SU-DHL-6 (cell line): Measurements from ENCODE around the gene ALOX5AP.

ENCODE experiments used
- H2AFZ ChIP-seq: fragments of 200-600 bp; sonication (generic); 2 replicates; pipeline ENCODE4 v1.6.1; 2014; ENCODE audit warnings: low read depth, mild to moderate bottlenecking, moderate library complexity, mixed read lengths, antibody characterized with exemption, low read length; ENCODE audit not compliant: severe bottlenecking
- H3F3A ChIP-seq: fragments of 200-600 bp; shearing (Covaris generic); 2 replicates; pipeline ENCODE4 v1.6.0; 2016; ENCODE audit warnings: antibody characterized with exemption, mild to moderate bottlenecking; ENCODE audit not compliant: insufficient read depth
- H3K27ac ChIP-seq: fragments of 200-600 bp; sonication (generic); 2 replicates; pipeline ENCODE4 v1.5.1; 2016; ENCODE audit warnings: low read depth, mild to moderate bottlenecking, low read length, moderate library complexity, mixed read lengths
- H3K27me3 ChIP-seq: fragments of 200-600 bp; sonication (generic), shearing (Covaris generic); 2 replicates; pipeline ENCODE4 v1.6.0; 2014; ENCODE audit warnings: mild to moderate bottlenecking, low read length
- H3K36me3 ChIP-seq: fragments of 200-600 bp; sonication (generic); 2 replicates; pipeline ENCODE4 v1.6.1; 2014; ENCODE audit warnings: mild to moderate bottlenecking, low read length, mixed read lengths
- H3K4me2 ChIP-seq: fragments of 300-600, 200-600 bp; shearing (Covaris generic), sonication (generic); 2 replicates; pipeline ENCODE4 v1.6.0; 2014; ENCODE audit warnings: low read length, low read depth, mild to moderate bottlenecking; ENCODE audit not compliant: poor library complexity, severe bottlenecking
- H3K4me3 ChIP-seq: fragments of 200-600 bp; sonication (generic); 2 replicates; pipeline ENCODE4 v1.5.1; 2014; ENCODE audit warnings: antibody characterized with exemption, low read length, mild to moderate bottlenecking, mixed read lengths; ENCODE audit not compliant: insufficient read depth, poor library complexity, severe bottlenecking
- H3K79me2 ChIP-seq: fragments of 200-600 bp; sonication (generic); 2 replicates; pipeline ENCODE4 v1.6.1; 2014; ENCODE audit warnings: mild to moderate bottlenecking, low read length, moderate library complexity; ENCODE audit not compliant: insufficient read depth
- H3K9ac ChIP-seq: fragments of 200-600 bp; sonication (generic); 2 replicates; pipeline ENCODE4 v1.7.0; 2014; ENCODE audit warnings: mild to moderate bottlenecking, low read length
- H3K9me2 ChIP-seq: fragments of 200-600 bp; sonication (generic); replicated peaks from 2 replicates; pipeline ENCODE4 v1.6.1; 2014; ENCODE audit warnings: low read length; ENCODE audit not compliant: insufficient read depth
- H3K9me3 ChIP-seq: fragments of 200-600 bp; sonication (generic); 2 replicates; pipeline ENCODE4 v1.6.1; 2014; ENCODE audit warnings: low read length, mixed read lengths; ENCODE audit not compliant: insufficient read depth
- H4K20me1 ChIP-seq: fragments of 200-600 bp; sonication (generic); 2 replicates; pipeline ENCODE4 v1.6.1; 2014; ENCODE audit warnings: low read depth, mild to moderate bottlenecking, antibody characterized with exemption, low read length, moderate library complexity, mixed read lengths
- EZH2phosphoT487 ChIP-seq: fragments of 200-600 bp; sonication (generic), shearing (Covaris generic); conservative IDR thresholded peaks from 2 replicates; pipeline ENCODE4 v1.6.1; 2018; ENCODE audit warnings: mild to moderate bottlenecking, antibody characterized with exemption, low read length, moderate library complexity, mixed read lengths
- TF ChIP-seq, protein P1 (sequence below): fragments of 200-600 bp; sonication (generic); IDR thresholded peaks from one replicate; pipeline ENCODE4 v1.5.1; 2017; ENCODE audit warnings: antibody characterized with exemption, mild to moderate bottlenecking, low read length, moderate library complexity; ENCODE audit not compliant: insufficient read depth, poor library complexity, severe bottlenecking

ALOX5AP gene

DNA sequence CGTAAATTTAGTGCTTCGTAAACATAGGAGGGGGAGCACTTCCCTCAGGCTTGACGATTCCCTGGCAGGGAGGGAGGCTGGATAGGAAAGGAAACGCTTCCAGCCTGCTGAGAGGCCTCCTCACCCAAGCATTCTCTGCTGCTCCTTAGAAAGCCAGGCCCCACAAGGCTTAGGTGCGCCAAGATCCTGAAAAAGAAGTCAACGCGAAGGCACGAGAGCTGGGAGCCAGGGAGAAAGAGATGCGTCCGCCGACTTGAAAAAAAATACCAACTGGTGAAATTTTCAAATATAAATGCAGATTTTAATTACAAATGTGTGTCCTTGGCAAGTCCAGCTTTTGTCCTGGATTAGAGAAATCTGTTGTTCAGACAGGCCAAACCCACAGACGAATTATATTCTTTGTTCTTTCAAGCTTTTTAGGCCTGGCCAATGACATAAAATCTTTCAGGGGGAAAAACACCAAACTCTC lies 64.0 kb downstream of the ALOX5AP start:
- Histone ChIP-seq H3K9me3 (no peaks in the 10 kb centered on the region), H3K27ac (no peak overlapping the region), H2AFZ (no peak overlapping the region), H3K4me2 (no peak overlapping the region), H3K9me2 (no peaks in the 10 kb centered on the region), H4K20me1 (no peaks in the 10 kb centered on the region), H3K36me3 (no peaks in the 10 kb centered on the region), H3F3A (no peaks in the 10 kb centered on the region), H3K27me3 (no peaks in the 10 kb centered on the region), H3K4me3 (no peak overlapping the region), H3K79me2 (no peaks in the 10 kb centered on the region), H3K9ac (no peak overlapping the region)
- no peak for TF ChIP-seq EZH2phosphoT487
- TF ChIP-seq, protein P1, sequence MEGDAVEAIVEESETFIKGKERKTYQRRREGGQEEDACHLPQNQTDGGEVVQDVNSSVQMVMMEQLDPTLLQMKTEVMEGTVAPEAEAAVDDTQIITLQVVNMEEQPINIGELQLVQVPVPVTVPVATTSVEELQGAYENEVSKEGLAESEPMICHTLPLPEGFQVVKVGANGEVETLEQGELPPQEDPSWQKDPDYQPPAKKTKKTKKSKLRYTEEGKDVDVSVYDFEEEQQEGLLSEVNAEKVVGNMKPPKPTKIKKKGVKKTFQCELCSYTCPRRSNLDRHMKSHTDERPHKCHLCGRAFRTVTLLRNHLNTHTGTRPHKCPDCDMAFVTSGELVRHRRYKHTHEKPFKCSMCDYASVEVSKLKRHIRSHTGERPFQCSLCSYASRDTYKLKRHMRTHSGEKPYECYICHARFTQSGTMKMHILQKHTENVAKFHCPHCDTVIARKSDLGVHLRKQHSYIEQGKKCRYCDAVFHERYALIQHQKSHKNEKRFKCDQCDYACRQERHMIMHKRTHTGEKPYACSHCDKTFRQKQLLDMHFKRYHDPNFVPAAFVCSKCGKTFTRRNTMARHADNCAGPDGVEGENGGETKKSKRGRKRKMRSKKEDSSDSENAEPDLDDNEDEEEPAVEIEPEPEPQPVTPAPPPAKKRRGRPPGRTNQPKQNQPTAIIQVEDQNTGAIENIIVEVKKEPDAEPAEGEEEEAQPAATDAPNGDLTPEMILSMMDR = no peak

DNA sequence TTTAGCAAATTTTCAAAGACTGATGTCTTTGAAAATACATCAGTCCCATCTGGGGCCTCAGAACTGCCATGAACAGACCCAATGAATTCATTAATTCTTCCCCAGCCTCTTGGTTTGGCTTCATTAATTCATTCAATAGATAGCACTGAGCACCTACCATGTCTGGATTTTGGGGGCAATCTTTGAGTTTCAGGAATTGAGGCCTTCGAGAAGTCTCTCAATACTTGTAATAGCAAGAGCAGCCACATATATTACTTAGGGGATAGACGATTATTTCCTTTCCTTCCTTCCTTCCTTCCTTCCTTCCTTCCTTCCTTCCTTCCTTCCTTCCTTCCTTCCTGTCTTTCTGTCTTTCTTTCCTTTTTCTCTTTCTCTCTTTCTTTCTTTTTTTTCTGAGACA lies 64.8 kb downstream of the ALOX5AP start:
- no peak overlapping the region for H3K4me3 ChIP-seq
- H3K4me2 ChIP-seq = no peak overlapping the region

DNA sequence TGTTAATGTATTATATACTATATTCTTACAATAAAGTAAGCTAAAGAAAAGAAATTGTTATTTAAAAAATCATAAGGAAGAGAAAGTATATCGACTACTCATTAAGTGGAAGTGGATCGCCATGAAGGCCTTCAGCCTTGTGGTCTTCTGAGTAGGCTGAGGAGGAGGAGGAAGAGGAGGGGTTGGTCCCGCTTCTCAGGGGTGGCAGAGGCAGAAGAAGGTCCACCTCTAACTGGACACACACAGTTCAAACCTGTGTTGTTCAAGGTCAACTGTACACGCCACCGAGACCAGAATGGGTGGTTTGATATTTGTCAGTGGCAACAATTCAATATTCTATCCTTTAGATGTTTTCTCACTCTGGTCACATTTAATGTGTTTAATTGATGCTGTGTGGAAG lies 67.2 kb downstream of the ALOX5AP start:
- Histone ChIP-seq H3K9me3 (no peaks in the 10 kb centered on the region), H2AFZ (no peak overlapping the region), H4K20me1 (no peaks in the 10 kb centered on the region), H3K9me2 (no peaks in the 10 kb centered on the region), H3K4me2 (no peak overlapping the region), H3K4me3 (no peak overlapping the region), H3K27me3 (no peaks in the 10 kb centered on the region), H3K27ac (no peak overlapping the region), H3K9ac (no peak overlapping the region), H3F3A (no peaks in the 10 kb centered on the region), H3K79me2 (no peaks in the 10 kb centered on the region), H3K36me3 (no peaks in the 10 kb centered on the region)
- TF ChIP-seq EZH2phosphoT487 = no peak
- TF ChIP-seq, protein P1 = no peak

More for the DNA sequence above, 64.8 kb downstream of the ALOX5AP start:
- TF ChIP-seq EZH2phosphoT487 = no peak
- TF ChIP-seq, protein P1 = no peak
- Histone ChIP-seq H3K9ac (no peak overlapping the region), H3K36me3 (no peaks in the 10 kb centered on the region), H4K20me1 (no peaks in the 10 kb centered on the region), H3K27me3 (no peaks in the 10 kb centered on the region), H3K27ac (no peak overlapping the region), H3K9me3 (no peaks in the 10 kb centered on the region), H3F3A (no peaks in the 10 kb centered on the region), H3K79me2 (no peaks in the 10 kb centered on the region), H3K9me2 (no peaks in the 10 kb centered on the region), H2AFZ (no peak overlapping the region)
